Endodermal cell (in vitro differentiated cells): Measurements from ENCODE around the gene STARD6. TPM values are rescaled to one million over a fixed set of nuclear protein-coding genes. Genes with fewer than 3 reads are reported as not detected.
A peak's percentile ranks its signal among the peaks of the same experiment; 100 is the strongest.

Experiments used
- DNase-seq: peaks from one replicate; pipeline ENCODE4 v3.0.0-alpha.2; 2017
- H3K27ac ChIP-seq: 2 replicates; pipeline ENCODE4 v1.5.1; 2013; ENCODE audit warnings: mild to moderate bottlenecking, low read depth, low read length, moderate library complexity
- H3K27me3 ChIP-seq: 2 replicates; pipeline ENCODE4 v1.6.1; 2013; ENCODE audit warnings: mild to moderate bottlenecking, low read length, moderate library complexity; ENCODE audit not compliant: insufficient read depth, control insufficient read depth, poor library complexity, severe bottlenecking
- H3K36me3 ChIP-seq: 2 replicates; pipeline ENCODE4 v1.7.0; 2013; ENCODE audit warnings: mild to moderate bottlenecking, low read length, moderate library complexity; ENCODE audit not compliant: control insufficient read depth, insufficient read depth
- H3K4me1 ChIP-seq: one replicate; pipeline ENCODE4 v1.7.0; 2013; ENCODE audit warnings: low read length; ENCODE audit not compliant: control insufficient read depth, insufficient read depth
- H3K4me3 ChIP-seq: 2 replicates; pipeline ENCODE4 v1.5.1; 2013; ENCODE audit warnings: mild to moderate bottlenecking, low read length, moderate library complexity
- H3K9ac ChIP-seq: 2 replicates; pipeline ENCODE4 v1.6.1; 2013; ENCODE audit warnings: mild to moderate bottlenecking, low read length, moderate library complexity; ENCODE audit not compliant: poor library complexity, severe bottlenecking; ENCODE audit errors: extremely low read depth
- H3K9me3 ChIP-seq: 2 replicates; pipeline ENCODE4 v1.6.1; 2013; ENCODE audit warnings: mild to moderate bottlenecking, low read length, moderate library complexity; ENCODE audit not compliant: control insufficient read depth
- H3K27ac Mint-ChIP-seq: 2 replicates; pipeline ENCODE4 v1.8.0; 2020; ENCODE audit warnings: mixed read lengths
- H3K27me3 Mint-ChIP-seq: 2 replicates; pipeline ENCODE4 v1.8.0; 2021; ENCODE audit warnings: mild to moderate bottlenecking, mixed read lengths; ENCODE audit not compliant: insufficient read depth
- H3K36me3 Mint-ChIP-seq: 2 replicates; pipeline ENCODE4 v1.8.0; 2020; ENCODE audit warnings: low read depth, mixed read lengths
- H3K4me1 Mint-ChIP-seq: 2 replicates; pipeline ENCODE4 v1.8.0; 2020; ENCODE audit warnings: mixed read lengths
- H3K4me3 Mint-ChIP-seq: 2 replicates; pipeline ENCODE4 v1.8.0; 2020; ENCODE audit warnings: mild to moderate bottlenecking, moderate library complexity, mixed read lengths
- H3K9me3 Mint-ChIP-seq: 2 replicates; pipeline ENCODE4 v1.8.0; 2020; ENCODE audit warnings: mild to moderate bottlenecking, mixed read lengths
- CTCF ChIP-seq: fragments of 200-600 bp; sonication (generic); conservative IDR thresholded peaks from 2 replicates; pipeline ENCODE4 v1.5.0; 2021; ENCODE audit warnings: antibody characterized with exemption, mild to moderate bottlenecking
- WGBS, 2 experiments: methylation state at CpG; one replicate each; pipeline versions ENCODE4 v1.1.5 to v1.1.7; 2013; ENCODE audit warnings: missing lambda C conversion rate in 2 of 2, mixed read lengths in 1 of 2; ENCODE audit not compliant: insufficient coverage in 1 of 2, insufficient read length in 1 of 2; 5-methylcytosine and 5-hydroxymethylcytosine counted together
- total RNA-seq, 2 donors: library from RNA; stranded (reverse); fragmentation: NEBNext Ultra II Directional in 1 of 2; extraction: Animal tissue kit (Norgen Biotek cat#: 25700) in 1 of 2; gene quantifications; 2 replicates in 1 of 2; 3 replicates in 1 of 2; pipeline ENCODE4 v1.2.1, GENCODE V29; 2021

STARD6 gene
- total RNA-seq, 2 donors from 2014 or later = not detected

GRCh38 chr18:54279477-54280219 is 78.0 kb downstream of the STARD6 start:
- H3K9me3 ChIP-seq = peaks cover 7% of the 10 kb centered on the region
- H3K4me3 ChIP-seq = no peak overlapping the region
- H3K27me3 ChIP-seq = no peaks in the 10 kb centered on the region
- H3K4me1 Mint-ChIP-seq = peaks cover 5% of the 10 kb centered on the region
- H3K9ac ChIP-seq = no peak overlapping the region
- peaks cover 83% of the 10 kb centered on the region for H3K36me3 ChIP-seq
- H3K27ac ChIP-seq = no peak overlapping the region
- H3K4me1 ChIP-seq = peaks cover 5% of the 10 kb centered on the region
- TF ChIP-seq CTCF = no peak
- H3K27me3 Mint-ChIP-seq = no peaks in the 10 kb centered on the region
- WGBS, 2 experiments = 93 to 100% methylated on average over 1 to 4 of the region's 5 CpGs
- peaks cover 72% of the 10 kb centered on the region for H3K36me3 Mint-ChIP-seq
- H3K4me3 Mint-ChIP-seq = no peak overlapping the region
- H3K27ac Mint-ChIP-seq = peak overlapping the region; percentile 79
- H3K9me3 Mint-ChIP-seq = no peaks in the 10 kb centered on the region
- no peak for DNase-seq

GRCh38 chr18:54278615-54279014 is 79.0 kb downstream of the STARD6 start:
- H3K4me3 Mint-ChIP-seq = no peak overlapping the region
- Histone ChIP-seq H3K9me3 (peaks cover 7% of the 10 kb centered on the region), H3K4me1 (peaks cover 5% of the 10 kb centered on the region), H3K4me3 (no peak overlapping the region), H3K27me3 (no peaks in the 10 kb centered on the region), H3K9ac (no peak overlapping the region), H3K36me3 (peaks cover 80% of the 10 kb centered on the region), H3K27ac (no peak overlapping the region)
- WGBS, 2 experiments = 100% methylated on average over 1 of the region's 1 CpG
- H3K36me3 Mint-ChIP-seq = peaks cover 67% of the 10 kb centered on the region
- no peak for DNase-seq
- peaks cover 5% of the 10 kb centered on the region for H3K4me1 Mint-ChIP-seq
- H3K27ac Mint-ChIP-seq = no peak overlapping the region
- no peaks in the 10 kb centered on the region for H3K27me3 Mint-ChIP-seq
- no peaks in the 10 kb centered on the region for H3K9me3 Mint-ChIP-seq
- no peak for TF ChIP-seq CTCF

- Mint-ChIP-seq H3K9me3 (no peaks in the 10 kb centered on the region), H3K4me3 (no peak overlapping the region), H3K27me3 (no peaks in the 10 kb centered on the region), H3K4me1 (peaks cover 5% of the 10 kb centered on the region), H3K27ac (no peak overlapping the region), H3K36me3 (peaks cover 64% of the 10 kb centered on the region)
- no peak for DNase-seq
- Histone ChIP-seq H3K4me3 (no peak overlapping the region), H3K27me3 (no peaks in the 10 kb centered on the region), H3K9ac (no peak overlapping the region), H3K9me3 (peaks cover 7% of the 10 kb centered on the region), H3K27ac (no peak overlapping the region), H3K4me1 (peaks cover 5% of the 10 kb centered on the region), H3K36me3 (peaks cover 73% of the 10 kb centered on the region)
- WGBS, 2 experiments = 95 to 100% methylated on average over 3 of the region's 3 CpGs
- TF ChIP-seq CTCF = no peak
Measured at GRCh38 chr18:54277899-54278298, 79.8 kb downstream of the STARD6 start.

Other genes with a start within 250 kb of the STARD6 start
- 10 to 100 TPM; 35.9 to 39.2 TPM for gene MBD2, start 133.2 kb downstream of the STARD6 start, total RNA-seq
- 10 to 100 TPM; 58.3 to 75.5 TPM for gene POLI, start 88.3 kb downstream of the STARD6 start, total RNA-seq
- gene C18orf54, start within 50 bp of the STARD6 start, total RNA-seq = 10 to 100 TPM; 17.8 to 29.5 TPM
- not detected for gene DYNAP, start 233.4 kb upstream of the STARD6 start, total RNA-seq